AG09319 (cell line): Measurements from ENCODE around the gene GET3.
"Not testable (repeated sequence)": the region's sequence is repeated elsewhere in the genome, so short reads cannot be mapped to it uniquely, and the experiment has no call there.

Source experiments
- DNase-seq: peaks from one replicate; pipeline ENCODE4 v3.0.0-alpha.2; 2010; ENCODE audit warnings: low read depth; ENCODE audit errors: extremely low read depth
- CTCF ChIP-seq: IDR thresholded peaks from 2 replicates; pipeline ENCODE4 v1.5.1; 2011; ENCODE audit warnings: low read depth, mild to moderate bottlenecking, inconsistent platforms, low read length, moderate library complexity

GET3 gene

DNA sequence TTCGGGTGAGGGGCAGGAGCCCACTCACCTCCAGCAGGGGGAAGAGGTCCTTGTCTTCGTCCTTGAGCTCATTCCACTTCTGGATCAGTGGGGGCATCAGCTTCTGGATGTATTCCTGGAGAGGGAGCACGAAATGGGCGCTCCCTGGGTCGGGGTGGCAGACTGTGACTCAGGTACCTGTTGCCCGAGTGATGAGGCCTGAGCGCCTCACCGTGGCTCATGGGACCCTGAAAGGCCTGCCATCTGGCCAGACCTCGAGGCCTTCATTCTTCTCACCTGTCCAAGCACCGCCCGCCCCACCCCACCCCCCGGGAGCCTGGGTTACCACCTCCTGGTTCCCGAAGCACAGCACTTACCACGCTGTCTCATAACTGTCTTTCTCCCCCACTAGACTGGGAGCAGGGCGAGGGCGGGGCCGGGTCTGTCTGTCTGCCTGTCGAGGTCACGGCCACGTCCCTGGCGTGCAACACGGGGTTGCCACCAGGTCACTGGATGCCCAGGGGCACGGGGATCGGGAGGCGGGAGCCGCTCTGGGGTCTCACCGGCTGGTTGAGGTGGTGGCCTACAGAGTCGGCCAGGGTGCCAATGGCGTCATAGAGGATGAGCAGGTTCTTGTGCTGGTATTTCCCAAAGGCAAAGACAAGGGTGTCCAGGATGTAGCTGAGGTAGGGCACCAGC, 31.5 kb upstream of the GET3 start:
- no peak for DNase-seq
- TF ChIP-seq CTCF: no peak

- no peak for DNase-seq
- no peak for TF ChIP-seq CTCF
These were observed 31.0 kb upstream of the GET3 start for GRCh38 chr19:12706332-12706718.

- TF ChIP-seq CTCF: no peak
- DNase-seq: no peak
These were observed 28.7 kb upstream of the GET3 start for GRCh38 chr19:12708641-12709040.

GRCh38 chr19:12711187-12711586, 26.1 kb upstream of the GET3 start:
- DNase-seq: no peak
- TF ChIP-seq CTCF: no peak

DNA sequence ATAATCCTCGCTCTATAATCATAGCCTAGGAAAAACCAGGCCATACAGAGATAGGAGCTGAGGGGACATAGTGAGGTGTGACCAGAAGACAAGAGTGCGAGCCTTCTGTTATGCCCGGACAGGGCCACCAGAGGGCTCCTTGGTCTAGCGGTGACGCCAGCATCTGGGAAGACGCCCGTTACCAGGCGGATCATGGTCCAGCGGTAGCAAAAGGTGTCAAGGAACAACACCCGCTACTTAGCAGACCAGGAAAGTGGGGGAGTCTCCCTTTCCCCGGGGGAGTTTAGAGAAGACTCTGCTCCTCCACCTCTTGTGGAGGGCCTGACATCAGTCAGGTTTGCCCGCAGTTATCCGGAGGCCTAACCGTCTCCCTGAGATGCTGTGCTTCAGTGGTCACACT, 25.2 kb upstream of the GET3 start:
- DNase-seq: not testable (repeated sequence)

DNA sequence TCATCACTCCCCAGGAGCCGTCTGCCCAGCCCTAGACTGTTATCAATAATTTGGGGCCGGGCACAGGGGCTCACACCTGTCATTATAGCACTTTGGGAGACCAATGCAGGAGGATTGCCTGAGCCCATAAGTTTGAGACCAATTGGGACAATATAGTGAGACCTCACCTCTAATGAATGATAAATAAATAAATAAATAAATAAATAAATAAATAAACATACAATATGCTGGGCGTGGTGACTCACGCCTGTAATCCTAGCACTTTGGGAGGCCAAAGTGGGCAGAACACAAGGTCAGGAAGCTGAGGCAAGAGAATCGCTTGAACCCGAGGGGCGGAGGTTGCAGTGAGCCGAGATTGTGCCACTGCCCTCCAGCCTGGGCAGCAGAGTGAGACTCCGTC, 24.0 kb upstream of the GET3 start:
- DNase-seq: not testable (repeated sequence)

- no peak for DNase-seq
- no peak for TF ChIP-seq CTCF
These were observed 22.2 kb upstream of the GET3 start for GRCh38 chr19:12715102-12715501.

DNA sequence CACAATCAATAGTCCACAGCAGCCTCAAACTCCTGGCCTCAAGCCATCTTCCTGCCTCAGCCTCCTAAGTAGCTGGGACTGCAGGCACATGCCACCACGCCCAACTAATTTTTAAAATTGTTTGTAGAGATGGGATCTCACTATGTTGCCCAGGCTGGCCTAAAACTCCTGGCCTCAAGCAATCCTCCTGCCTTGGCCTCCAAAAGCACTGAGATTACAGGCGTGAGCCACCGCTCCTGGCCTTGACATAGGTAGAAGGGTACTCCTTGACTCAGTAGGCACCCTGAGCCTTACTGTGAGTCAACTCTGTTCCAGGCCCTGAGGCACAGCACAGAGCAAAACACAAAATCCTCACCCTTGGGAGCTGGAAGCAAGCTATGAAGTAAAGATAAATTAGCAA, 21.4 kb upstream of the GET3 start:
- DNase-seq: no peak
- no peak for TF ChIP-seq CTCF
